ENCODE results near the gene CACNB2.

DNA sequence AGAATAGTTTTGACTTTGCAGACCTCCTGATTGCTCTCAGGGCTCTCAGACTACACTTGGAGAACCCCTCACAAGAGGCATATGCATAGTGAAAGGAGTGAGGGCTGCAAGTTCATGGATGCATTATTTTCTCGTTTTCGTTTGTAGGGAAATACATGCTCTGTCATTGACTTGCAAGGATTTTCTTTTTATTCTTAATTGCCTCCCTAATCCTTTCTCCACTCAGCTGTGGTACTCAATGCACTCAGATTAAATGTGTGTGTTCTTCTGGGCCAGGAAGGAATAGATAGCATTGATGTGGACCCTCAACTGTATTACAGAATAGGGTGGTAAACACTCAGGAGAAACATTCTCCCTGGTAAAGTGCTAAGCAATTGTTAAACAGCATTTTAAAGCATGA is 188.7 kb downstream of the CACNB2 start:
- TF ChIP-seq POLR2A (IDR thresholded peaks at IDR 0.05; ENCODE audit: low read depth, low read length) (no peak), POLR2AphosphoS5 (IDR thresholded peaks at IDR 0.05; ENCODE audit: low read depth, low read length) (no peak), TAF1 (IDR thresholded peaks at IDR 0.05; ENCODE audit: low read depth, low read length) (no peak), POU2F2 (IDR thresholded peaks at IDR 0.05; ENCODE audit: low read depth, low read length) (no peak), PAX5 (IDR thresholded peaks at IDR 0.05; ENCODE audit: insufficient read depth, low read length, severe bottlenecking) (no peak), SPI1 (IDR thresholded peaks at IDR 0.05; ENCODE audit: low read depth, low read length) (no peak)
